HepG2 (cell line): ENCODE data around the gene TEDC1. TPM values are rescaled to one million over a fixed set of nuclear protein-coding genes. Genes with fewer than 3 reads are reported as not detected.

Source experiments
- ATAC-seq: fragments of 200-7000 bp; cut with Tn5 transposase; 3 replicates; pipeline ENCODE4 v1.9.1; 2020; ENCODE audit warnings: mild to moderate bottlenecking, moderate library complexity
- BruUV-seq: library from RNA; stranded (reverse); fragments of 400-500 nt; replicated peaks from 2 replicates; lab custom pipeline; 2021; lab: Mats Ljungman, UMichigan
- CTCF ChIA-PET: fragments of 300-600 bp; formaldehyde crosslinking; extraction: SDS; loops from one replicate; lab custom pipeline; 2021; ENCODE audit warnings: low total read pairs, inconsistent platforms, low intra/inter-chr PET ratio; lab: Yijun Ruan, JAX
- POLR2A ChIA-PET: fragments of 350-600 bp; sonication (Branson Sonifier 250); formaldehyde crosslinking; loops from one replicate; lab custom pipeline; 2020; ENCODE audit warnings: antibody characterized with exemption, inconsistent platforms; lab: Yijun Ruan, JAX
- DNase-seq: peaks from one replicate; pipeline ENCODE4 v3.0.0-alpha.2; 2015; ENCODE audit warnings: low spot score
- FAIRE-seq: peaks from 3 replicates; lab custom pipeline; 2011; peaks lifted over from hg19 to GRCh38; lab: Jason Lieb, UNC
- H2AFZ ChIP-seq: one replicate; pipeline ENCODE4 v1.6.1; 2011; ENCODE audit warnings: low read length, inconsistent platforms
- H3K27ac ChIP-seq: fragments of 300-600 bp; 3 replicates; pipeline ENCODE4 v1.8.0; 2011; ENCODE audit warnings: mixed run types, mild to moderate bottlenecking, mixed read lengths, low read length, inconsistent platforms; ENCODE audit not compliant: insufficient read depth; ENCODE audit errors: extremely low read length
- H3K27me3 ChIP-seq, 2 experiments: fragments of 200-600 bp in 1 of 2; 2 replicates in 1 of 2; 3 replicates in 1 of 2; pipeline versions ENCODE4 v1.6.0 to v1.8.0; 2011; ENCODE audit warnings: low read length in 2 of 2, mild to moderate bottlenecking in 2 of 2, moderate library complexity in 2 of 2, inconsistent platforms in 1 of 2; ENCODE audit not compliant: insufficient read depth in 2 of 2, control insufficient read depth in 1 of 2
- H3K36me3 ChIP-seq, 2 experiments: fragments of 200-600 bp in 1 of 2; replicated peaks in 1 of 2; 2 replicates in 1 of 2; 3 replicates in 1 of 2; pipeline versions ENCODE4 v1.5.1 to v1.8.0; 2011; ENCODE audit warnings: low read length in 2 of 2, inconsistent platforms in 1 of 2; ENCODE audit not compliant: insufficient read depth in 2 of 2, control insufficient read depth in 1 of 2
- H3K4me1 ChIP-seq: 2 replicates; pipeline ENCODE4 v1.5.1; 2012; ENCODE audit warnings: low read length, inconsistent platforms; ENCODE audit not compliant: insufficient read depth
- H3K4me2 ChIP-seq: 2 replicates; pipeline ENCODE4 v1.6.0; 2011; ENCODE audit warnings: low read depth, low read length, inconsistent platforms
- H3K4me3 ChIP-seq, 3 experiments: fragments of 200-600 bp in 1 of 3; sonication (generic), shearing (Covaris generic) in 1 of 3; replicated peaks in 1 of 3; 2 replicates each; pipeline ENCODE4 v1.5.1; 2011 to 2016; ENCODE audit warnings: low read length in 3 of 3, inconsistent platforms in 2 of 3, low read depth in 2 of 3, mild to moderate bottlenecking in 2 of 3, control low read depth in 1 of 3, mixed read lengths in 1 of 3; ENCODE audit not compliant: insufficient read depth in 1 of 3
- H3K79me2 ChIP-seq: one replicate; pipeline ENCODE4 v1.6.1; 2011; ENCODE audit warnings: low read length, inconsistent platforms; ENCODE audit not compliant: insufficient read depth
- H3K9ac ChIP-seq: 2 replicates; pipeline ENCODE4 v1.6.0; 2011; ENCODE audit warnings: mild to moderate bottlenecking, low read depth, low read length, inconsistent platforms; ENCODE audit not compliant: insufficient read depth
- H3K9me3 ChIP-seq: 2 replicates; pipeline ENCODE4 v1.5.1; 2012; ENCODE audit warnings: mild to moderate bottlenecking, low read length
- H4K20me1 ChIP-seq: 2 replicates; pipeline ENCODE4 v1.6.0; 2011; ENCODE audit warnings: inconsistent platforms, mild to moderate bottlenecking, low read length, moderate library complexity; ENCODE audit not compliant: insufficient read depth
- AGO2 ChIP-seq: fragments of 200-400 bp; formaldehyde crosslinking; optimal IDR thresholded peaks from 2 replicates; pipeline ENCODE3; 2017; ENCODE audit warnings: mild to moderate bottlenecking, low read depth, low read length, moderate library complexity
- ZNF232 ChIP-seq: sonication (generic); formaldehyde crosslinking; IDR thresholded peaks from 2 replicates; pipeline ENCODE4 v1.4.0; 2020; ENCODE audit warnings: missing genetic modification reagents, borderline replicate concordance
- ZNF34 ChIP-seq: sonication (generic); formaldehyde crosslinking; IDR thresholded peaks from 2 replicates; pipeline ENCODE4 v1.4.0; 2020; ENCODE audit warnings: mild to moderate bottlenecking, missing genetic modification reagents, borderline replicate concordance
- WGBS: methylation state at CpG from one replicate; pipeline ENCODE4 v1.1.6; 2017; ENCODE audit warnings: low lambda C conversion rate; 5-methylcytosine and 5-hydroxymethylcytosine counted together
- in situ Hi-C: cut with HindIII; loops from 2 replicates; pipeline ENCODE4 v1.10.0; 2017; ENCODE audit warnings: low pct_unique_long_range_greater_than_20kb; ENCODE audit not compliant: extremely low pct_ligation_motif_present
- intact Hi-C: fragments of 100-400 bp; cut with micrococcal nuclease; formaldehyde crosslinking; loops from one replicate; pipeline ENCODE4 v1.10.0; 2022; ENCODE audit not compliant: unreplicated experiment
- polyA plus RNA-seq, 8 experiments: library from polyadenylated mRNA; depleted of rRNA in 3 of 8; stranded (reverse) in 7 of 8; unstranded in 1 of 8; fragments of >200 nt; fragmentation: Illumina TruSeq in 4 of 8; extraction: Trizol in 4 of 8; gene quantifications; 2 replicates each; pipeline versions ENCODE4 v1.2.1 to v1.2.3, GENCODE V29; 2011 to 2016; ENCODE audit warnings: low read depth in 4 of 8, missing spikeins in 1 of 8, mixed read lengths in 1 of 8; ENCODE audit not compliant: insufficient read depth in 1 of 8
- total RNA-seq, 5 experiments: library from RNA; depleted of rRNA; stranded (reverse); fragments of >200 nt; fragmentation: Illumina TruSeq; extraction: Trizol; gene quantifications; 2 replicates each; pipeline ENCODE4 v1.2.3, GENCODE V29; 2016; ENCODE audit warnings: low read depth in 1 of 5
- TF ChIP-seq, protein P1 (sequence below): sonication (generic); formaldehyde crosslinking; conservative IDR thresholded peaks from 2 replicates; pipeline ENCODE4 v1.4.0; 2020; ENCODE audit warnings: mild to moderate bottlenecking, missing genetic modification reagents, moderate library complexity
- TF ChIP-seq, protein P2 (sequence below): sonication (generic); formaldehyde crosslinking; IDR thresholded peaks from 2 replicates; pipeline ENCODE4 v1.4.0; 2020; ENCODE audit warnings: missing genetic modification reagents

The TEDC1 gene
- total and polyA plus RNA-seq, 2 of the 13 experiments (the other 11 are each of a cell fraction or from before 2014, with no cell fraction given), result 5.7 to 27.4 TPM

DNA sequence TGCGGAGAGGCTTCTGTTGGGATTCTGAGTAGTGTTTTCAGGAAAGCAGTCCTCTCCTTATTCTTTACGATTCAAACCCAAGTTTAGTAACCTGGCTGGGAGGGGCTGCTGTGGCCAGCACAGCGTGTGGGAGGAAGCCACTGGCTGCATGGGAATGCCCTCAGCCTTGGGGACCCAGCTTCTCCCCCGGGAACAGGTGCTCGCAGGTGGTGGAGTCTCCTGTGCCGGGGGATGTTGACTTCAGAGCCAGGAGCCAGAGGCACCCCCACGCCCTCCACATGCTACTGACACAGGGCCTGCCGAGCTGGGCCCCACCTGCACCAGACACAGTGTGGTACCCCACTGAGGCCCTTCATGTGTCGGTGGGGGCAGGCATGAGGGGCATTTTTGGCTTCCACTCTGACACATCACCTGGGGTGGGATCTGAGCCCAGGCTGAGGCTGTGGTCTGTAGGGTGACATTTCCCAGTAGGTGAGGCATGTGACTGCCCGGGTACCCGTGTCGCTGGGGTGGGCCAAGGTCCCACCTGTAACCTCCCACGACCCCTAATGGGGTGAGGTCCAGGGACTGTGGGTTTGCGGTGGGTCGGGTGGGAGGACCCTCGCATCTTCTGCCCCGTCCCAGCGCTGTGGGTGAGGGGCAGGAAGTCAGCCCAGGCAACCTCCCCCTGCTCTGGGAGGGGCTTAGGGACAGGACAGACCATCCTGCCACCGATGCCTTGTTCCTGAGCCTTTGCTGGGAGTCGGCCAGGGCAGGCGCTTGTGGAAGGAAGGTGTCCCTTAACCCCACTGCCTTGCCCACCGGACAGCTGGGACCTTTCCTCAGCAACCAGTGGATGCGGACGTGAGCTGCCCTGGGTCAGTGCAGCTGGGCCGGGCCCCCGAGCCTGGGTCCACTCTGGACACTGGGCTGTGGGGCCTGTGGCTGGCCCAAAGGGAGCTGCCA, 44.9 kb upstream of the TEDC1 start:
- POLR2A ChIA-PET, result no interaction called here
- H3K9me3 ChIP-seq, result no peaks in the 10 kb centered on the region
- H3K4me1 ChIP-seq, result peaks cover 14% of the 10 kb centered on the region
- FAIRE-seq (no peak), ATAC-seq (no peak), DNase-seq (no peak)
- intact Hi-C loops (no loop called here), in situ Hi-C loops (no loop called here)
- no peaks in the 10 kb centered on the region for H4K20me1 ChIP-seq
- WGBS, result 96% methylated on average over 8 of the region's 26 CpGs
- no peak overlapping the region for H2AFZ ChIP-seq
- H3K9ac ChIP-seq, result no peak overlapping the region
- no peaks in the 10 kb centered on the region for H3K27me3 ChIP-seq
- CTCF ChIA-PET, result no interaction called here
- peaks cover 12 to 28% of the 10 kb centered on the region in 2 experiments; a peak in 3 of 5 replicates for H3K36me3 ChIP-seq
- H3K27ac ChIP-seq, result no peak overlapping the region
- no peaks in the 10 kb centered on the region for H3K79me2 ChIP-seq
- TF ChIP-seq ZNF232 (CRISPR knock-in tag) (no peak), AGO2 (peak; percentile 79), ZNF34 (CRISPR knock-in tag) (no peak)
- TF ChIP-seq, protein P1, sequence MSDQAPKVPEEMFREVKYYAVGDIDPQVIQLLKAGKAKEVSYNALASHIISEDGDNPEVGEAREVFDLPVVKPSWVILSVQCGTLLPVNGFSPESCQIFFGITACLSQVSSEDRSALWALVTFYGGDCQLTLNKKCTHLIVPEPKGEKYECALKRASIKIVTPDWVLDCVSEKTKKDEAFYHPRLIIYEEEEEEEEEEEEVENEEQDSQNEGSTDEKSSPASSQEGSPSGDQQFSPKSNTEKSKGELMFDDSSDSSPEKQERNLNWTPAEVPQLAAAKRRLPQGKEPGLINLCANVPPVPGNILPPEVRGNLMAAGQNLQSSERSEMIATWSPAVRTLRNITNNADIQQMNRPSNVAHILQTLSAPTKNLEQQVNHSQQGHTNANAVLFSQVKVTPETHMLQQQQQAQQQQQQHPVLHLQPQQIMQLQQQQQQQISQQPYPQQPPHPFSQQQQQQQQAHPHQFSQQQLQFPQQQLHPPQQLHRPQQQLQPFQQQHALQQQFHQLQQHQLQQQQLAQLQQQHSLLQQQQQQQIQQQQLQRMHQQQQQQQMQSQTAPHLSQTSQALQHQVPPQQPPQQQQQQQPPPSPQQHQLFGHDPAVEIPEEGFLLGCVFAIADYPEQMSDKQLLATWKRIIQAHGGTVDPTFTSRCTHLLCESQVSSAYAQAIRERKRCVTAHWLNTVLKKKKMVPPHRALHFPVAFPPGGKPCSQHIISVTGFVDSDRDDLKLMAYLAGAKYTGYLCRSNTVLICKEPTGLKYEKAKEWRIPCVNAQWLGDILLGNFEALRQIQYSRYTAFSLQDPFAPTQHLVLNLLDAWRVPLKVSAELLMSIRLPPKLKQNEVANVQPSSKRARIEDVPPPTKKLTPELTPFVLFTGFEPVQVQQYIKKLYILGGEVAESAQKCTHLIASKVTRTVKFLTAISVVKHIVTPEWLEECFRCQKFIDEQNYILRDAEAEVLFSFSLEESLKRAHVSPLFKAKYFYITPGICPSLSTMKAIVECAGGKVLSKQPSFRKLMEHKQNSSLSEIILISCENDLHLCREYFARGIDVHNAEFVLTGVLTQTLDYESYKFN (CRISPR knock-in tag), result no peak
- TF ChIP-seq, protein P2, sequence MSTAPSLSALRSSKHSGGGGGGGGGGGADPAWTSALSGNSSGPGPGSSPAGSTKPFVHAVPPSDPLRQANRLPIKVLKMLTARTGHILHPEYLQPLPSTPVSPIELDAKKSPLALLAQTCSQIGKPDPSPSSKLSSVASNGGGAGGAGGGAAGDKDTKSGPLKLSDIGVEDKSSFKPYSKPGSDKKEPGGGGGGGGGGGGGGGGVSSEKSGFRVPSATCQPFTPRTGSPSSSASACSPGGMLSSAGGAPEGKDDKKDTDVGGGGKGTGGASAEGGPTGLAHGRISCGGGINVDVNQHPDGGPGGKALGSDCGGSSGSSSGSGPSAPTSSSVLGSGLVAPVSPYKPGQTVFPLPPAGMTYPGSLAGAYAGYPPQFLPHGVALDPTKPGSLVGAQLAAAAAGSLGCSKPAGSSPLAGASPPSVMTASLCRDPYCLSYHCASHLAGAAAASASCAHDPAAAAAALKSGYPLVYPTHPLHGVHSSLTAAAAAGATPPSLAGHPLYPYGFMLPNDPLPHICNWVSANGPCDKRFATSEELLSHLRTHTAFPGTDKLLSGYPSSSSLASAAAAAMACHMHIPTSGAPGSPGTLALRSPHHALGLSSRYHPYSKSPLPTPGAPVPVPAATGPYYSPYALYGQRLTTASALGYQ, result no peak
- no peak overlapping the region for H3K4me3 ChIP-seq
- no TSS peak for BruUV-seq
- no peak overlapping the region for H3K4me2 ChIP-seq
